GM12801 (cell line): ENCODE data around the gene CDK5RAP2.

Source experiments
- TF ChIP-seq, protein P1 (sequence below): IDR thresholded peaks from one replicate; pipeline ENCODE4 v1.5.1; 2011; ENCODE audit warnings: control low read depth; ENCODE audit not compliant: insufficient read length; ENCODE audit errors: extremely low read depth

Gene CDK5RAP2

GRCh38 chr9:120481248-120481647 is 98.7 kb downstream of the CDK5RAP2 start:
- TF ChIP-seq, protein P1, sequence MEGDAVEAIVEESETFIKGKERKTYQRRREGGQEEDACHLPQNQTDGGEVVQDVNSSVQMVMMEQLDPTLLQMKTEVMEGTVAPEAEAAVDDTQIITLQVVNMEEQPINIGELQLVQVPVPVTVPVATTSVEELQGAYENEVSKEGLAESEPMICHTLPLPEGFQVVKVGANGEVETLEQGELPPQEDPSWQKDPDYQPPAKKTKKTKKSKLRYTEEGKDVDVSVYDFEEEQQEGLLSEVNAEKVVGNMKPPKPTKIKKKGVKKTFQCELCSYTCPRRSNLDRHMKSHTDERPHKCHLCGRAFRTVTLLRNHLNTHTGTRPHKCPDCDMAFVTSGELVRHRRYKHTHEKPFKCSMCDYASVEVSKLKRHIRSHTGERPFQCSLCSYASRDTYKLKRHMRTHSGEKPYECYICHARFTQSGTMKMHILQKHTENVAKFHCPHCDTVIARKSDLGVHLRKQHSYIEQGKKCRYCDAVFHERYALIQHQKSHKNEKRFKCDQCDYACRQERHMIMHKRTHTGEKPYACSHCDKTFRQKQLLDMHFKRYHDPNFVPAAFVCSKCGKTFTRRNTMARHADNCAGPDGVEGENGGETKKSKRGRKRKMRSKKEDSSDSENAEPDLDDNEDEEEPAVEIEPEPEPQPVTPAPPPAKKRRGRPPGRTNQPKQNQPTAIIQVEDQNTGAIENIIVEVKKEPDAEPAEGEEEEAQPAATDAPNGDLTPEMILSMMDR = no peak

- TF ChIP-seq, protein P1 = no peak
Observed at GRCh38 chr9:120480707-120481106, 99.3 kb downstream of the CDK5RAP2 start.

DNA sequence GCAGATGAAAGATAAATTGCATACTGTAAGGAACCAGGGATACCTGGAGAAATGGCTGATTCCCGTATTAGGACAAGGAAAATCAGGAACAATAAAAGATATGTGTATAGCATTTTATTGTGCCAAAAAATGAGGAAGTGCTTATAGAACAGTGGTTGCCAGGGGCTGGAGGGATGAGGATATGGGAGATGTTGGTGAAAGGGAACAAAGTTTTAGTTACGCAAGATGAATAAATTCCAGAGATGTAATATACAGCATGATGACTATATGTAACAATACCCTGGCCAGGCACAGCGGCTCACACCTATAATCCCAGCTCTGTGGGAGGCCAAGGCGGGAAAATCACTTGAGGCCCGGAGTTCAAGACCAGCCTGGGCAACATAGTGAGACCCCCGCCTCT is 101.8 kb downstream of the CDK5RAP2 start:
- TF ChIP-seq, protein P1 = no peak

DNA sequence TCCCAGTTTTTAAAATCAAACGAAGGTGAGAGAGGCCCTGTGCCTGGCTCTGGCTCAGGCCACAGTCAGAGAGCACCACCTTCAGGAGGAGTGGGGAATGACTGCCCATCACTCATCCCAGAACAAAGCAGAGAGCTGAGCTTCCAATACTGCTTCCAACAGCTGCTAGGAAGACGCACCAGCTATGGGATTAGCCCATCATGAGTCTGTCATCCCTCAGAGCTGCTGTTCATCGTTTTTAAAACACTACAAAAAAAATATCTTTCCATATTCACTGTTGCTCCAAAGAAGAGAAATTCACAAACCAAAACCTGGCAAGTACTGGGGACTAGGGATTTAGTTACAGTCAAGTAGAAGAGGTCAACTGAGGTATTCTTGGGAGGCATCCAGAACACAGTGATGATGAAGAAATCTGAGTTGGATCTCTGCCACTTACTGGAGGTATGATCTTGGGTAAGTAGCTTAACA is 102.4 kb downstream of the CDK5RAP2 start:
- TF ChIP-seq, protein P1 = no peak

- TF ChIP-seq, protein P1 = no peak
Observed at GRCh38 chr9:120475341-120475740, 104.6 kb downstream of the CDK5RAP2 start.

- TF ChIP-seq, protein P1 = no peak
Observed at GRCh38 chr9:120474591-120475243, 105.2 kb downstream of the CDK5RAP2 start.

DNA sequence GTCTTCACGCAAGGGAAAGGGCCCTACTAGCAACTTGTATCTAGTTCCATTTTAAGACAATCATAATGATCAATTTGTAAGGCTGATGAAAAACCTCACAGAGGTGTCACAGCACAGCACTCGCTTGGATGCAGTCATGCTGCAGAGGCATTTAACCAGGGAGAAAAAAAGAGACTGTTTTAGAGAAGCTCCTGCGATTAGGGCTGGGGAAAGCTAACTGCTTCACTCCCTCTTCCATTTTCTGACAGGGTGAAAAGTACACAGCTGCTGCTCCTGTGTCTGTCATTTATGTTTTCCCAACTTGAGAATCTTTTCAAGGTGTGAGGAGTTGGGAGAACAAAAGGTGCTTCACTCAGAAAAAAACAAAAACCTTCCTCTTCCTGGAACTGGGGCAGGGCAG is 106.4 kb downstream of the CDK5RAP2 start:
- TF ChIP-seq, protein P1 = no peak
